ENCODE results near the gene REXO5.

Gene REXO5

DNA sequence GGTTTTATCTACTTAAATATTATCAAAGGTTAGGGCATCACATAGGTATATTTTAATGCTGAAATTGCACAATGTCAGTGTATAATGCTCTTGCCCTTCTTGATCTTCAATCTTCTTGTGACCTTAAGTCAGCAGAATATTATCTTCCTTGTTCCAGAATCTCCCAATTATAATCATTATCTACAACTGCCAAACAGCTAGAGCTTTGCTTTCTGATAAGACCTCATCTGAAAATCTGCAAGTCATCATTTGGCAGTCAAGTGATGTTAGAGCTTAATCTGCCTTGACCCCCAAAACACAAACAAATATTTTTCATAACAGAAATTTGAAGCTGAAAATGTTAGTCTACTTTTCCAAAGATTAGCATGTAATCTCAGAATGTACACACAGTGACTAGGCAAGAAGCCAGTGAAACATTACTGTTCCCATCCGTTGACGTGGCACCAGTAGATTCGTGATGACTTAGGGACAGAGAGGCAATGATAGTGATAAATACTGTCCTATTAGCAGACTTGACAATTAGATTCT is 19.8 kb downstream of the REXO5 start:
- peaks cover 12 to 80% of the 10 kb centered on the region in 2 experiments for H3K36me3 ChIP-seq (ENCODE audit: control insufficient read depth in 2 of 2, insufficient read depth in 1 of 2, low read length in 2 of 2)

More for the DNA sequence above, 19.8 kb downstream of the REXO5 start:
- Histone ChIP-seq H3K4me1 (ENCODE audit: control insufficient read depth, insufficient read depth, low read length) (no peaks in the 10 kb centered on the region), H3K9me3 (ENCODE audit: control insufficient read depth, insufficient read depth, low read depth, low read length) (no peaks in the 10 kb centered on the region), H3K27ac (ENCODE audit: extremely low read depth, low read depth, low read length) (no peak overlapping the region), H3K4me3 (ENCODE audit: low read depth, low read length) (no peak overlapping the region)
- TF ChIP-seq, protein P1, sequence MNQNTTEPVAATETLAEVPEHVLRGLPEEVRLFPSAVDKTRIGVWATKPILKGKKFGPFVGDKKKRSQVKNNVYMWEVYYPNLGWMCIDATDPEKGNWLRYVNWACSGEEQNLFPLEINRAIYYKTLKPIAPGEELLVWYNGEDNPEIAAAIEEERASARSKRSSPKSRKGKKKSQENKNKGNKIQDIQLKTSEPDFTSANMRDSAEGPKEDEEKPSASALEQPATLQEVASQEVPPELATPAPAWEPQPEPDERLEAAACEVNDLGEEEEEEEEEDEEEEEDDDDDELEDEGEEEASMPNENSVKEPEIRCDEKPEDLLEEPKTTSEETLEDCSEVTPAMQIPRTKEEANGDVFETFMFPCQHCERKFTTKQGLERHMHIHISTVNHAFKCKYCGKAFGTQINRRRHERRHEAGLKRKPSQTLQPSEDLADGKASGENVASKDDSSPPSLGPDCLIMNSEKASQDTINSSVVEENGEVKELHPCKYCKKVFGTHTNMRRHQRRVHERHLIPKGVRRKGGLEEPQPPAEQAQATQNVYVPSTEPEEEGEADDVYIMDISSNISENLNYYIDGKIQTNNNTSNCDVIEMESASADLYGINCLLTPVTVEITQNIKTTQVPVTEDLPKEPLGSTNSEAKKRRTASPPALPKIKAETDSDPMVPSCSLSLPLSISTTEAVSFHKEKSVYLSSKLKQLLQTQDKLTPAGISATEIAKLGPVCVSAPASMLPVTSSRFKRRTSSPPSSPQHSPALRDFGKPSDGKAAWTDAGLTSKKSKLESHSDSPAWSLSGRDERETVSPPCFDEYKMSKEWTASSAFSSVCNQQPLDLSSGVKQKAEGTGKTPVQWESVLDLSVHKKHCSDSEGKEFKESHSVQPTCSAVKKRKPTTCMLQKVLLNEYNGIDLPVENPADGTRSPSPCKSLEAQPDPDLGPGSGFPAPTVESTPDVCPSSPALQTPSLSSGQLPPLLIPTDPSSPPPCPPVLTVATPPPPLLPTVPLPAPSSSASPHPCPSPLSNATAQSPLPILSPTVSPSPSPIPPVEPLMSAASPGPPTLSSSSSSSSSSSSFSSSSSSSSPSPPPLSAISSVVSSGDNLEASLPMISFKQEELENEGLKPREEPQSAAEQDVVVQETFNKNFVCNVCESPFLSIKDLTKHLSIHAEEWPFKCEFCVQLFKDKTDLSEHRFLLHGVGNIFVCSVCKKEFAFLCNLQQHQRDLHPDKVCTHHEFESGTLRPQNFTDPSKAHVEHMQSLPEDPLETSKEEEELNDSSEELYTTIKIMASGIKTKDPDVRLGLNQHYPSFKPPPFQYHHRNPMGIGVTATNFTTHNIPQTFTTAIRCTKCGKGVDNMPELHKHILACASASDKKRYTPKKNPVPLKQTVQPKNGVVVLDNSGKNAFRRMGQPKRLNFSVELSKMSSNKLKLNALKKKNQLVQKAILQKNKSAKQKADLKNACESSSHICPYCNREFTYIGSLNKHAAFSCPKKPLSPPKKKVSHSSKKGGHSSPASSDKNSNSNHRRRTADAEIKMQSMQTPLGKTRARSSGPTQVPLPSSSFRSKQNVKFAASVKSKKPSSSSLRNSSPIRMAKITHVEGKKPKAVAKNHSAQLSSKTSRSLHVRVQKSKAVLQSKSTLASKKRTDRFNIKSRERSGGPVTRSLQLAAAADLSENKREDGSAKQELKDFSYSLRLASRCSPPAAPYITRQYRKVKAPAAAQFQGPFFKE (tag by site-specific recombination; IDR thresholded peaks at IDR 0.05; ENCODE audit: borderline replicate concordance) = no peak
- TF ChIP-seq ZNF521 (tag by site-specific recombination; IDR thresholded peaks at IDR 0.05) (no peak), ZNF223 (tag by site-specific recombination; IDR thresholded peaks at IDR 0.05) (no peak), ZNF747 (tag by site-specific recombination; IDR thresholded peaks at IDR 0.05) (no peak), ZNF654 (tag by site-specific recombination; IDR thresholded peaks at IDR 0.05; ENCODE audit: low read depth) (no peak), ZNF274 (IDR thresholded peaks at IDR 0.05; ENCODE audit: low read length) (no peak), ZNF274 (tag by site-specific recombination; IDR thresholded peaks at IDR 0.05; ENCODE audit: borderline replicate concordance) (no peak), PRDM6 (tag by site-specific recombination; IDR thresholded peaks at IDR 0.05) (no peak), ZNF658 (tag by site-specific recombination; IDR thresholded peaks at IDR 0.05) (no peak), ZNF416 (tag by site-specific recombination; IDR thresholded peaks at IDR 0.05) (no peak), ZNF548 (tag by site-specific recombination; IDR thresholded peaks at IDR 0.05) (no peak), ZNF510 (tag by site-specific recombination; IDR thresholded peaks at IDR 0.05; ENCODE audit: insufficient replicate concordance) (no peak), TCF7L2 (IDR thresholded peaks at IDR 0.05; ENCODE audit: borderline replicate concordance, low read depth, low read length) (no peak), ZNF221 (tag by site-specific recombination; IDR thresholded peaks at IDR 0.05; ENCODE audit: borderline replicate concordance) (no peak), ZNF366 (tag by site-specific recombination; conservative IDR thresholded peaks at IDR 0.05) (no peak)
- TF ChIP-seq, protein P2, sequence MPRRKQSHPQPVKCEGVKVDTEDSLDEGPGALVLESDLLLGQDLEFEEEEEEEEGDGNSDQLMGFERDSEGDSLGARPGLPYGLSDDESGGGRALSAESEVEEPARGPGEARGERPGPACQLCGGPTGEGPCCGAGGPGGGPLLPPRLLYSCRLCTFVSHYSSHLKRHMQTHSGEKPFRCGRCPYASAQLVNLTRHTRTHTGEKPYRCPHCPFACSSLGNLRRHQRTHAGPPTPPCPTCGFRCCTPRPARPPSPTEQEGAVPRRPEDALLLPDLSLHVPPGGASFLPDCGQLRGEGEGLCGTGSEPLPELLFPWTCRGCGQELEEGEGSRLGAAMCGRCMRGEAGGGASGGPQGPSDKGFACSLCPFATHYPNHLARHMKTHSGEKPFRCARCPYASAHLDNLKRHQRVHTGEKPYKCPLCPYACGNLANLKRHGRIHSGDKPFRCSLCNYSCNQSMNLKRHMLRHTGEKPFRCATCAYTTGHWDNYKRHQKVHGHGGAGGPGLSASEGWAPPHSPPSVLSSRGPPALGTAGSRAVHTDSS (tag by site-specific recombination; IDR thresholded peaks at IDR 0.05) = no peak
- TF ChIP-seq, protein P3, sequence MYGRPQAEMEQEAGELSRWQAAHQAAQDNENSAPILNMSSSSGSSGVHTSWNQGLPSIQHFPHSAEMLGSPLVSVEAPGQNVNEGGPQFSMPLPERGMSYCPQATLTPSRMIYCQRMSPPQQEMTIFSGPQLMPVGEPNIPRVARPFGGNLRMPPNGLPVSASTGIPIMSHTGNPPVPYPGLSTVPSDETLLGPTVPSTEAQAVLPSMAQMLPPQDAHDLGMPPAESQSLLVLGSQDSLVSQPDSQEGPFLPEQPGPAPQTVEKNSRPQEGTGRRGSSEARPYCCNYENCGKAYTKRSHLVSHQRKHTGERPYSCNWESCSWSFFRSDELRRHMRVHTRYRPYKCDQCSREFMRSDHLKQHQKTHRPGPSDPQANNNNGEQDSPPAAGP (tag by site-specific recombination; IDR thresholded peaks at IDR 0.05) = no peak
- ChIA-PET POLR2A (interaction anchor here (0.6 kb wide), 1 partner anchor 1461 kb away, joined by 4 read pairs; no protein-coding TSS in a partner anchor), CTCF (no interaction called here)
